HG02588 (cell line): ENCODE measurements around the gene SLC26A2.

Experiments
- ATAC-seq: cut with Tn5 transposase; IDR thresholded peaks from one replicate; pipeline ENCODE4 v1.9.1; 2021; ENCODE audit warnings: mild to moderate bottlenecking, moderate library complexity; ENCODE audit not compliant: unreplicated experiment

Gene SLC26A2

DNA sequence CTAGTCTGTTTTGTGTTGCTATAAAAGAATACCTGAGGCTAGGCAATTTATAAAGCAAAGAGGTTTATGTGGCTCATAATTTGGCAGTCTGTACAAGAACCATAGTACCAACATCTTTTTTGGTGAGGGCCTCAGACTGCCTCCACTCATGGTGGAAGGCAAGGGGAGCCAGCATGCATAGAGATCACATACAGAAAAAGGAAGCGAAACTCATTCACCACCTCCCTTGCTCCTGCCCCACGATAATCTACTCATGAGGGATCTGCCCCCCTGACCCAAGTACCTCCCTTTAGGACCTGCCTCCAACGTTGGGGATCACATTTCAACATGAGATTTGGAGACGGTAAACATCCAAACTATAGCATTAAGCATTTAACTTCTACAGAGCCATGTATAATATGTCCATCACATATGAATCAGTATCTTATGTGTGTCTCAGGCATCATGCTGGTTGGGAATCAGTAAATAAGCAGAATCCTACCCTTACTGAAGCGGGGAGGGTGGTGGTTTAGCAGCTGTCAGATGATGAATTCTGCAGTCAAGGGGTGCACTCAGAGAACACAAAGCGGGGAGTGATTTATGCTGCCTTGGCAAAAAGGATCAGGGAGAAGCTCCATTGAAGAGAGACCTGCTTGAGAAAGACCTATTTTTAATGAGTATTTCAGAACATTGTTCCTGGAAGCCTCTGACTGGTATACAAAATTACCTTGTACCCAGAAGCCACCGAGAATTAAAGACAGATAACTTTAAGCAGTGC, 74.8 kb downstream of the SLC26A2 start:
- peak; percentile 88 for ATAC-seq

DNA sequence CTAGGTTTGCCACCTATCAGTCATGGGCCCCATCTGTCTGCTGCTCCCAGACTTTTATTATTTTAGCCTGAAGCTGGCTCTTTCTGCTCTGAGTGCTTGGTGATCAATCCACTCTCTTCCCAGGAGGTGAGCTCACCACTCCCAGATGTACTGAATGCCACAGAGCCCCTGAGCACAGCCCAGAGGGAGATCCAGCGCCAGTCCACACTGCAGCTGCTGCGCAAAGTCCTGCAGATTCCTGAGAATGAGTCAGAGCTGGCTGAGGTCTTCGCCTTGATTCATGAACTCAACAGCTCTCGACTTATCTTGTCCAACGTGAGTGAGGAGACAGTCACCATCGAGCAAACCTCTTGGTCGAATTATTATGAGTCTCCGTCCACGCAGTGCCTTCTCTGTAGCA, 76.0 kb downstream of the SLC26A2 start:
- no peak for ATAC-seq
